Measurements from ENCODE around the gene FUT9. TPM values are rescaled to one million over a fixed set of nuclear protein-coding genes. Genes with fewer than 3 reads are reported as not detected.

Gene FUT9
- total and polyA plus RNA-seq, 11 donors, result 0.02 TPM; not detected in 10

GRCh38 chr6:96186516-96187195 is 170.9 kb downstream of the FUT9 start:
- TF ChIP-seq POLR2A (IDR thresholded peaks at IDR 0.05) (no peak), CTCF (IDR thresholded peaks at IDR 0.05) (no peak)
- no peak for DNase-seq
- Histone ChIP-seq H3K4me1 (no peaks in the 10 kb centered on the region), H3K27ac (no peak overlapping the region), H3K36me3 (no peaks in the 10 kb centered on the region), H3K9me3 (no peaks in the 10 kb centered on the region), H3K4me3 (no peak overlapping the region), H3K27me3 (no peaks in the 10 kb centered on the region)
- no peak for ATAC-seq
- intact Hi-C loops (cut with DNase I), result no loop called here
- WGBS, 4 donors, result 35 to 42% (median 37%) methylated on average over 2 of the region's 2 CpGs

- DNase-seq (no peak), ATAC-seq (no peak)
- Histone ChIP-seq H3K9me3 (no peaks in the 10 kb centered on the region), H3K4me1 (no peaks in the 10 kb centered on the region), H3K27me3 (no peaks in the 10 kb centered on the region), H3K4me3 (no peak overlapping the region), H3K36me3 (no peaks in the 10 kb centered on the region), H3K27ac (no peak overlapping the region)
- TF ChIP-seq POLR2A (IDR thresholded peaks at IDR 0.05) (no peak), CTCF (IDR thresholded peaks at IDR 0.05) (no peak)
- intact Hi-C loops (cut with DNase I), result no loop called here
- 0 to 30% (median 13%) methylated on average over 1 of the region's 1 CpG for WGBS, 4 donors
Observed at GRCh38 chr6:96194675-96195074, 178.9 kb downstream of the FUT9 start.

GRCh38 chr6:96195272-96195671 is 179.5 kb downstream of the FUT9 start:
- TF ChIP-seq POLR2A (IDR thresholded peaks at IDR 0.05) (no peak), CTCF (IDR thresholded peaks at IDR 0.05) (no peak)

GRCh38 chr6:96196633-96197032 is 180.9 kb downstream of the FUT9 start:
- no peaks in the 10 kb centered on the region for H3K27me3 ChIP-seq
- TF ChIP-seq POLR2A (IDR thresholded peaks at IDR 0.05) (no peak), CTCF (IDR thresholded peaks at IDR 0.05) (no peak)
- intact Hi-C loops (cut with DNase I), result no loop called here
- H3K4me1 ChIP-seq, result no peaks in the 10 kb centered on the region
- no peaks in the 10 kb centered on the region for H3K36me3 ChIP-seq
- no peak overlapping the region for H3K27ac ChIP-seq
- ATAC-seq (no peak), DNase-seq (no peak)
- H3K9me3 ChIP-seq, result no peaks in the 10 kb centered on the region
- no peak overlapping the region for H3K4me3 ChIP-seq
- 41 to 66% (median 45%) methylated on average over 3 of the region's 3 CpGs for WGBS, 4 donors

More at GRCh38 chr6:96195272-96195671, 179.5 kb downstream of the FUT9 start:
- no peak for ATAC-seq
- no peak overlapping the region for H3K4me3 ChIP-seq
- DNase-seq, result no peak
- H3K27ac ChIP-seq, result no peak overlapping the region
- intact Hi-C loops (cut with DNase I), result no loop called here
- H3K27me3 ChIP-seq, result no peaks in the 10 kb centered on the region
- 76 to 91% (median 84%) methylated on average over 3 of the region's 3 CpGs for WGBS, 4 donors
- H3K4me1 ChIP-seq, result no peaks in the 10 kb centered on the region
- no peaks in the 10 kb centered on the region for H3K9me3 ChIP-seq
- H3K36me3 ChIP-seq, result no peaks in the 10 kb centered on the region
